Endothelial cell of umbilical vein (primary cell): ENCODE data around the gene MATK.

Experiments
- CTCF ChIP-seq, 2 donors: IDR thresholded peaks; 1 replicate in 1 of 2; 2 replicates in 1 of 2; pipeline ENCODE4 v1.5.1; 2011; ENCODE audit warnings: low read length in 2 of 2, mild to moderate bottlenecking in 2 of 2, moderate library complexity in 2 of 2, control low read depth in 1 of 2, inconsistent platforms in 1 of 2, low read depth in 1 of 2; ENCODE audit not compliant: insufficient read depth in 1 of 2; ENCODE audit errors: extremely low read depth in 1 of 2
- EZH2 ChIP-seq: IDR thresholded peaks from 2 replicates; pipeline ENCODE4 v1.6.1; 2012; ENCODE audit warnings: borderline replicate concordance, low read depth, mild to moderate bottlenecking, moderate library complexity, low read length, inconsistent platforms; ENCODE audit not compliant: severe bottlenecking

GRCh38 chr19:3821156-3821555 is 35.0 kb upstream of the MATK start:
- TF ChIP-seq EZH2 (no peak), CTCF (IDR thresholded peaks at IDR 0.05; ENCODE audit: extremely low read depth in 1 of 2, insufficient read depth in 1 of 2, low read depth in 1 of 2, low read length in 2 of 2) (no peak)
